Measurements from ENCODE around the gene FTHL17.

FTHL17 gene

GRCh38 chrX:31036895-31037294 lies 34.9 kb downstream of the FTHL17 start:
- no peak for DNase-seq

- DNase-seq = no peak
Measured at GRCh38 chrX:31027351-31027750, 44.5 kb downstream of the FTHL17 start.

- no peak for DNase-seq
Measured at GRCh38 chrX:31024866-31025265, 47.0 kb downstream of the FTHL17 start.

GRCh38 chrX:31021537-31021936 lies 50.3 kb downstream of the FTHL17 start:
- no peak for DNase-seq

Measured in activated CD4-positive, alpha-beta T cell treated with anti-CD3 and anti-CD28 coated beads for 4 hours (primary cell).